NCI-H460 (cell line): ENCODE measurements around the gene LRRC75A. TPM values are rescaled to one million over a fixed set of nuclear protein-coding genes. Genes with fewer than 3 reads are reported as not detected.
"Not testable (repeated sequence)": the region's sequence is repeated elsewhere in the genome, so short reads cannot be mapped to it uniquely, and the experiment has no call there.

Experiments
- DNase-seq: peaks from one replicate; pipeline ENCODE4 v3.0.0-alpha.2; 2016; ENCODE audit warnings: low read depth; ENCODE audit errors: extremely low read depth
- polyA plus RNA-seq: library from polyadenylated mRNA; depleted of rRNA; stranded (reverse); fragments of >200 nt; gene quantifications from 2 replicates; pipeline ENCODE4 v1.2.3, GENCODE V29; 2014; cell fraction: nucleus; rRNA removed
- total RNA-seq: library from RNA; depleted of rRNA; stranded (reverse); fragments of >200 nt; shearing (Covaris generic); gene quantifications from 2 replicates; pipeline ENCODE4 v1.2.3, GENCODE V29; 2014; rRNA removed

LRRC75A gene, protein sequence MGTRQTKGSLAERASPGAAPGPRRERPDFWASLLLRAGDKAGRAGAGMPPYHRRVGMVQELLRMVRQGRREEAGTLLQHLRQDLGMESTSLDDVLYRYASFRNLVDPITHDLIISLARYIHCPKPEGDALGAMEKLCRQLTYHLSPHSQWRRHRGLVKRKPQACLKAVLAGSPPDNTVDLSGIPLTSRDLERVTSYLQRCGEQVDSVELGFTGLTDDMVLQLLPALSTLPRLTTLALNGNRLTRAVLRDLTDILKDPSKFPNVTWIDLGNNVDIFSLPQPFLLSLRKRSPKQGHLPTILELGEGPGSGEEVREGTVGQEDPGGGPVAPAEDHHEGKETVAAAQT
- total RNA-seq = 0.17 and 0.32 TPM in 2 replicates
- polyA plus RNA-seq = 0.08 and 0.18 TPM in 2 replicates

DNA sequence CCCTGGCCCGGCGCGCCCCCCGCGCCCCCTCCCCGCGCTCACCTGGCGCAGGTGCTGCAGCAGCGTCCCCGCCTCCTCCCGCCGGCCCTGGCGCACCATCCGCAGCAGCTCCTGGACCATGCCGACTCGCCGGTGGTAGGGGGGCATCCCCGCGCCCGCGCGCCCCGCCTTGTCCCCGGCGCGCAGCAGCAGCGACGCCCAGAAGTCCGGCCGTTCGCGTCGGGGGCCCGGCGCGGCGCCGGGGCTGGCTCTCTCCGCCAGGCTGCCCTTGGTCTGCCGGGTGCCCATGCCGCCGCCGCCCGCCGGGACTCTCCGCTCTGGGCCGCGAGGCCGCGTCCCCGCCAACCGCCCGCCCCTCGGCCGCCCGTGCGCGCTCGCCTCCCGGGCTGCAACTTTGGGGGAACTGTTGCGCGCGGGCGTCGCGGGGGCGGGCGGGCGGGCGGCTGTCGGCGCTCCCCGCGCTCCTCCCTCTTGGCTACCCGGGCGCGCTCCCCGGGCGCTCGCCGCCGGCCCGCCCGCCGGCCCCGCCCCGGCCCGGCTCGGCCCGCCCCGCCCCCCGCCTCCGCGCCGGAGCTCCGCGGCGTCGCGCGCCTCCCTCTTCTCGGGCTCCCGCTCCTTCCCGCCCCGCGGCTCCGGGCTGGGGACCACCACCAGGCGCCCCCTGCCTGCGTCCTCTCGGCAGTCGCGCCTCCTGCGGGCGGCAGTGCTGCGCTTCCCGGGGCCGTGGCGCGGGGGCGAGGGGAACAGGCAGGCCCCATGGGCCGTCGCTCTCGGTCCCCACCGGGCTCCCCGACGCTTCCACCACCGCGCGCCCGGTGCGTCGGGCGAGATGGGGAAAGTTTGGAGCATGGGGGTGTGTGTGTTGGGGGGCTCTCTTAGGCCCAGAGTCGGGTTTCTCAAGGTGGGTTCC is at the start of gene LRRC75A:
Gene LRRC75A (minus strand): TSS at position 491 of the 910 bp plus-strand sequence. CDS start 203 bp downstream, at position 288.
- peak; percentile 34 for DNase-seq

DNA sequence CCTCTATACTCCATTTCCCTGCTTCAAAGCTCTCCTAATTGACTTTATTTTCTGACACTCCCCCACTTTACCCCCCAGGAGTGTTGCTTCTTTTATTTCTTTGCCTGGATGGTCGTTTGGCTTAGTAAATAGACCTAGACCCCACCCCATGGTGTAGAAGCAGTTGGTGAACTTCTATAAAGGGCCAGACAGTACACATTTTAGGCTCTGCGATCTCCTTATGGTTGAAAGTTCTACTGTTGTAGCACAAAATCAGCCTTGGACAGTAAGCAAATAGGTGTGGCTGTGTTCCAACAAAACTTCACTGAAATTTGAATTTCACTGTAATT is 45.1 kb upstream of the LRRC75A start:
- no peak for DNase-seq

DNA sequence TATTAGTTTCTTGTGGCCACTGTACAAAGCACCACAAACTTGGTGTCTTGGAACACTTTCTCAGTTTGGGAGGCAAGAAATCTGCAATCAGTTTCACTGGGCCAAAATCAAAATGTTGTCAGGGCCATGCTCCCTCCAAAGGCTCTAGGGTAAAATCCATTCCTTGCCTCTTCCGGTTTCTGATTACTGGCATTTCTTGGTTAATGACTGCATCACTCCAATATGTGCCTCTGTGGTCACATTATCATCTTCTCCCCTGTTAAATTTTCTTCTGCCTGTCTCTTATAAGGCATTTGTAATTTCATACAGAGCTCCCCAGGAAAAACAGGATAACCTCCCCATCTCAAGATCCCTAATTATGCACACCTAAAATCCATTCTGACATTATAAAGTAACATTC is 42.2 kb upstream of the LRRC75A start:
- DNase-seq = no peak

DNA sequence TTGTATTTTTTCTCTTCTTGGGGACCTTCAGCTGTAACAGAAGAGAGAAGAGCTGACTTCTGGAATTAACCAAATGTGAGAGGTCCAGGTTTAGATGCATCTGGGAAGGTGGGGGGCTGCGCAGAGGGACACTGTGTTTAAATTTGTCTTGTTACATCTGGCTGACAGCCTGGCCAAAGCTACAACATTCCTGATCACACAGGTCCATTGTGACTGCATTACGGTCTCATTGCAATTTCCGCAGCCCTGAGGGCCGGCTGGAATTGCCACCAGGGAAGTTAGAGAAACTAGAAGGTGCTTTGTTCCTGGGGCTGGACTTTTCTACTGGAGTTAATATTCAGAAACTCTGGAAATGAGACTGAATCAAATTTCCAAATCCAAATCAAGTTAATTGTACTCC is 37.9 kb upstream of the LRRC75A start:
- DNase-seq = no peak

DNA sequence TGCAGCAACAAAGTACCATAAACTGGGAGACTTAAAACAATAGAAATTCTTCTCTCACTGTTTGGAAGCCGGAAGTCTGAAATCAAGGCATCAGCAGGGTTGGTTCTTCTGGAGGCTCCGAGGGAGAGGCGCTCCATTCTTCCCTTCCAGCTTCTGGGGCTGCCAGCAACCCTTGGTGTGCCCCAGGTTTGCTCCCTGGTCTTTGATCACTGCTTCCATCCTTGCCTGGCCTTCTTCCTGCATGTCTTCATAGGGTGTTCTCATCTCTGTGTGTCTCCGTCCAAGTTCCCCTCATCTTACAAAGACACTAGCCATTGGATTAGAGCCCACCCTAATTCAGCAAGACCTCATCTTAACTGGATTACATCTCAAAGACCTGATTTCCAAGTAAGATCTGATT is 35.3 kb upstream of the LRRC75A start:
- no peak for DNase-seq

DNA sequence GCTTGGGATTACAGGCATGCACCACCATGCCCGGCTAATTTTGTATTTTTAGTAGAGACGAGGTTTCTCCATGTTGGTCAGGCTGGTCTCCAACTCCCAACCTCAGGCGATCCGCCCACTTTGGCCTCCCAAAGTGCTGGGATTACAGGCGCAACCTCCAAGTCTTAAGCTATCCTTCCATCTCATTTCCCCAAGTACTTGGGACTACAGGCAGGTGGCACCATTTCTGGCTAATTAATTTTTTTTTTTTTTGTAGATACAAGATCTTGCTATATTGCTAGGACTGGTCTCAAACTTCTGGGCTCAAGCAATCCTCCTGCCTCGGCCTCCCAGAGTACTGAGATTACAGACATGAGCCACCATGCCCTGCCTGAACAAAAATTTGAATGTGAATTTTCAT is 33.6 kb upstream of the LRRC75A start:
- DNase-seq = not testable (repeated sequence)

DNA sequence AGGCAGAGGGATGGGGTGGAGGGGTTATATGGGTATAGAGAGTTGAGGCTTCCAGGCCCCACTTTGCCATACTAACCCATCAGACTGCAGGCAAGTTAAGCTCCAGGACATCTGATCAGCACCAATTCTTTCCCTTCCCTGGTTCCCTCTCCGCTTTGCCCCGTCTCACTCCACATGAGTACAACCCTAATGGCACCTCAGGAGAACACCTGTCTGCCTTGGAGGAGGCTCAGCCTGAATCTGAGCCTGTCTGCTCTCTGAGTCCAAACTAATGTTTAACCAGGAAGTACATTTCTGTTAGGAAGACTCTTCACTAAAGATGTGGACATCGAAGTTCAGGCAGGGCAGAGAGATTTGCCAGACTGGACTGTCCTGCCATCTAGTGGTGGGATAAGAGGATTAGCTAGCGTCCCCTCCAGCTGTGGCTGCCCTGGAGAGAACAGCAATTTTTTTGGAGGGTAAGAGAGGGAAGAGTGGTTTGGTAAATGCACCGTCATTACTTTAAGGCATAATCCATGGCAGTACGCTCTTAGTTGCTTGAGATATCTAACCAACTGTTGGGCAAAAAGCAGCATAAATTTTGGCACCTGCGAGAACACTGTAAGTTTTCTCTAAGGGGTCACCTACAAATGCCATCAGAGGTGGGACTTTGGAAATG is 29.2 kb upstream of the LRRC75A start:
- DNase-seq = peak; percentile 85

DNA sequence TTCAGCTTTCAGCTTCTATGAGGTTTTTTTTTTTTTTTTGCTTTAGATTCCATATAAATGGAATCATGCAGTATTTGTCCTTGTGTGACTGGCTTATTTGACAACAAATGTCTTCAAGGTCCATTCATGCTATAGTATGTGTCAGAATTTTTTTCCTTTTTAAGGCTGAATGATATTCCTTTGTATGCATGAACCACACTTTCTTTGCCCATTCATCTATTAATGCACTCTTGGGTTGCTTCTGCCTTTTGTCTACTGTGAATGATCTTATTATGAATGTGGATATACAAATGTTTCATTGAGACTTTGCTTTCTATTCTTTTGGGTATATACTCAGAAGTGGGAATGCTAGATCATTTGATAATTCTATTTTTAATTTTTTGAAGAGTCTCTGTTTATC is 27.0 kb upstream of the LRRC75A start:
- no peak for DNase-seq

DNA sequence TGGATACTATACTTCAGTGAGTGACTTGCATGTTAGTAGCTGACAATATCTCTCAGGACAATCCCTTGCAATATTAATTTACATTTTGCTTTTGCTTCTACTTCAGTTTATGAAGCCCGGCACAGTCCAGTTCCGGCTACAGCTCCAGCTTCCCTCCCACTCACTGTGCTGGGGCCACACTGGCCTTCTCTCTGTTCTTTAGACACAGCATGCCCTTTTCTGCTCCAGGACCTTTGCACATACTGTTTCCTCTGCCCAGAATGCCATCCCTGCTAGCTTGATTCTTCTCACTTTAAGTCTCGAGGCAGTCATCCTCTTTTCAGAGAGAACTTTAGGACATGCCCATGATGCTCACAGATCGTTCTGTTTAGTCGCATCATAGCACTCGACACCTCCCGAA is 25.5 kb upstream of the LRRC75A start:
- DNase-seq = no peak

DNA sequence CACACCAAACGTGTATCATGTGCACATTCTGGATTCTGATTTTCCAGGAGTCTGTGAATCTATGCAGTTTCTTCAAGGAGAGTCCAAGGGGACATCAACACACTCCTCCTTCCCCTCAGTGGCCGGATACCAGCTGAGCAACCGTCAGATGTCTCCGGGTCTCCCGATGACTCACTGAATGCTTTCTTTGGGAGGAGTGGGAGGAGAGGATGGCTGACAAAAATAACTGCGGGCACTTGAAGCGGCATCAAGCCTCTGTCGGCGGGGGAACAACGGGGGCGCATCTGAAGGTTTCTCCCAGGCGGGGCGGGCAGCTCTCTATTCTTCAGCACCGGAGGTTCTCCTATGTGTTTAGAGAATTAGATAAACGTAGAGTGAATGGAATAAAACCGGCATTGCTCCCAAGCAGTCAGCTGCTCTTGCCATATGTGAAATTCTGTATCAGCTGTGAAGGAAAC is 24.6 kb upstream of the LRRC75A start:
- DNase-seq = no peak

DNA sequence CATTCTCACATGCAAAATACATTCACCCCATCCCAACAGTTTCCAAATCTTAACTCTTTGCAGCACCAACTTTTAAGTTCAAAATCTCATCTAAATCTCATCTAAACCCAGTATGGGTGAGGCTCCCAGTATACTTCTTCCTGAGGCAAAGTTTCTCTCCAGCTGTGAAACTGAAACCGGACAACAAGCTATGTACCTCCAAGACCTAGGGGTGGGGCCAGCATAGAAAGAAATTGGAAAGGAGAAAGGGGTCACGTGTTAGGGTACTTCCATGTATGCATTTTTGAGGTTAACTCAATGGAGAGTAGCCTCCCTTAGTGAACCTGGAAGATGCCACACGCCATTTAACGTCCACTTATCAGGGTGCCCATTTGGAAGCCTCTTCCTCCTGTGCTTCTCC is 23.9 kb upstream of the LRRC75A start:
- DNase-seq = no peak

DNA sequence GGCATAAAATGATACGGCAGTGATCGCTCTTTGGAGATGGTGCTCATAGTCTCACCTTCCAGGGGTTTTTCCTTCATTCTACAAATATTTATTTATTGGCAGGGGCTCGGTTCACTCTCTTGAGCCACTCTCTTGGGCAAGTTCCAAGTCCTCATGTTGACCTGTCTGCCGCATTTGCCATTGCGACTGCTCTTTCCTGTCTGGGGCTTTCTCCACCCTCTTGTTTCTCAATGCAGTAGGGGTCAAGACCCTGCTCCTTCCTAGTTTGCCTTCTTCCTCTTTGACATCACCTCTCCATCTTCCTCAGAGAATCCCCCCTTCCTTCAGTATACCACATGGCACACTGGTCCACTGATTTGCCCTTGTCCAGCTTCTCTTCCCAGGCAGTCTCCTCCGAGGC is 21.9 kb upstream of the LRRC75A start:
- no peak for DNase-seq

DNA sequence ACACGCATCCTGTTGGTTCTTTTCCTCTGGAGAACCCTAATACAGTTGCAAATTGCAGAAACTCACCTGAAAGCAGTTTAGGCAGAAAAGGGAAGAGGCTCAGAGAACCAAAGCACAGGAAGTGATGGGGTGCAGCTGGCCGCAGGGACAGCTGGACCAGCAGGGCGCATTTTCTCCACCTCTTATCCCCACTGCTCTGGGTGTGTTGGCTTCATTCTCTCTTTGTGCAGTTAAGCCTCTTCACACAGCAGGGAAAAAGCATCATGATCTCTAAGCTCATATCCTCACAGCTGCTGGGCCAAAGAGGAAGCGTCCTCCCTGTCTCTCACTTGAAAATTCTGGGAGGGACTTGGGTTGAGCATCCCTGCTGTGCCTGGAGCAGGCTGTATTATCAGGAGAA is 20.0 kb upstream of the LRRC75A start:
- DNase-seq = no peak

DNA sequence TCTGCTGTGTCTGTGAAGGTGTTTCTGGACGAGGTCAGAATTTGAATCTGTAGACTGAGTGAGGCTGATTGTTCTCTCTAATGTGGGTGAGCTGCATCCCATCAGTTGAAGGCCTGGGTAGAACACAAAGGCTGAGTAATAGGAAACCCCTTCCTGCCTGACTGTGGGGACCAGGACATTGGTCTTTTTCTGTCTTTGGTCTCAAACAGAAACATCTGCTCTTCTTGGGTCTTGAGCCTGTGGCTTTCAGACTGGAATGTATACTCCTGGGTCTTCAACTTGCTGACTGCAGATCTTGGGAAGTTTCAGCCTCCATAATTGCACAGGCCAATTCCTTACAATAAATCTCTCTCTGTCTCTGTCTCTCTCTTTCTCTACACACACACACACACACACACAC is 19.6 kb upstream of the LRRC75A start:
- no peak for DNase-seq

DNA sequence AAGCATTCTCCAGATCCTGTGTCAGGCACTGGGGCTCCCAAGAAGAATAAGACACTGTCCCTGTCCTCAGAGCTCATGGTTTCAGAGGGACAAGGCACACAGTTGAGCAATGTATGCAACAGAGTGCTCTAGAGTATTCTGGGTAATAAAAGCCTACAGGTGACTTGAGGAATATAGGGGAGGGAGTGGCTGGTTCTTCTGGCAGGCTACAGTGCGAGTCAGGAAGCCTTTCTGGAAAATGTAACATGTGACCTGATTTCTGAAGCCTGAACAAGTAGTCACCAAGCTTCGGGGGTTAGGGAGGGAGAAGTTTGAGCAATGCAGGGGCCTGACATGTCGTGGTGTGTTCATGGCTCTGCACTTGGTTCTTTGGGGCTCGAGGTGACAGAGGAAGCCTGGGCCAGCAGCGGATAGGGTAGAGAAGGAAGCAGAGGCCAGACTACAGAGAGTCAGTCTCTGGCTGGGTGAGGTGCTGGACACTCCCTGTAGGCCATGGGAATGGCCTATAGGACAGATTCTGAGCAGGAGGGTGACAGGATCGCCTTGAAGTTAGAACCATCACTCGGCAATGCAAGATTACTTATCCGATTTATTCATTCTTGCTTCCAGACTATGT is 16.0 kb upstream of the LRRC75A start:
- DNase-seq = no peak

DNA sequence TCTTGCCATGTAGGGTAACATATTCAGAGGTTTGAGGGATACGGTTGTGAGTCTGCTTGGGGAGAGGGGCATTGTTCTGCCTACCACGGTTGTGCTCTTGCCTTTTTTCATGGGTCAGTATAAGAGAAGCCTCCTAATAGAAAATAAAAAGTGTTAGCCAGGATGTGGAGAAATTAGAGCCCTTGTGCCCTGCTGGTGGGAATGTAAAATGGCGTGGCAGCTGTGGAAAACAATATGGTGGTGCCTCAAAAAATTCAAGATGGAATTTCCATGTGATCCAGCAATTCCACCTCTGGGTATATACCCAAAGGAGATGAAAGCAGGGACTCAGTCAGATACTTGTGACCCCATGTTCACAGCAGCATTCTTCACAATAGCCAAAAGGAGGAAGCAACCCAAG is 14.2 kb upstream of the LRRC75A start:
- DNase-seq = no peak

DNA sequence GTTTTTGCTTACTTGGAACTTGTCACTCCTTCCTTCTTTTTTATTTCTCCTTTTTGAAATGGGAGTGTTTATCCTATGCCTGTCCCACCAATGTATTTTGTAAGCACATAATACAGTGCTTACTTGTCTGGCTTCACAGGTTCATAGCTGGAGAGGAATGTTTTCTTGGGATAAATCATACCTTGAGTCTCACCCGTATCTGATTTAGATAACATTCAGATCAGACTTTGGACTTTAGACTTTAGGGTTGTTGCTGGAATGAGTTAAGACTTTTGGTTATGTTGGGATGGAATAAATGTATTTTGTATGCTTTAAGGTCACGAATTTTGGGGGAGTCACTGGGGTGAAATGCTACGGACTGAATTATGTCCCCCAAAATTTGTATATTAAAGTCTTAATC is 13.0 kb upstream of the LRRC75A start:
- DNase-seq = no peak

DNA sequence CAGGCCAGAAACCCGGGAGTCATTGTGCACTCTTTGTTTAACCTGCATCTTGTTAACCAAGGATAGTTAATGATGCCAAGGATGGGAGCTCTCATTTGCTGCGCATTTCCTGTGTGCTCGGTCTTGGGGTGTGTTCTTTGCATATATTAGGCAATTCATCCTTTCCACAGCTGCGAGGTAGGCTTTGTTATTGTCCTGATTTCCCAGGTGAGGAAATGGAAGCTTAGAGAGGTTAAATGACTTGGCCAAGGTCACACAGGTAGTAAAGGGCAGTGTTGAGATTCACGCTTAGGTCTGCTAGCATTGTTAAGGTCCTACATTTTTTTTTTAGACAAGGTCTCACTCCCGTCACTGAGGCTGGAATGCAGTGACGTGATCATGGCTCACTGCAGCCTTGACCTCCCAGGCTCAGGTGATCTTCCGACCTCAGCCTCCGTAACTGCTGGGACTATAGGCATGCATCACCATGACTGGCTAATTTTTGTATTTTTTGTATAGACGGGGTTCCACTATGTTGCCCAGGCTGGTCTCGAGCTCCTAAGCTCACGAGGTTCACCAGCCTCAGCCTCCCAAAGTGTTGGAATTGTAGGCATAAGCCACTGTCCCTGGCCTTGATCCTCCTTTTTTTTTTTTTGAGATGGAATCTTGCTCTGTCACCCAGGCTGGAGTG is 5.0 kb upstream of the LRRC75A start:
- DNase-seq = no peak

DNA sequence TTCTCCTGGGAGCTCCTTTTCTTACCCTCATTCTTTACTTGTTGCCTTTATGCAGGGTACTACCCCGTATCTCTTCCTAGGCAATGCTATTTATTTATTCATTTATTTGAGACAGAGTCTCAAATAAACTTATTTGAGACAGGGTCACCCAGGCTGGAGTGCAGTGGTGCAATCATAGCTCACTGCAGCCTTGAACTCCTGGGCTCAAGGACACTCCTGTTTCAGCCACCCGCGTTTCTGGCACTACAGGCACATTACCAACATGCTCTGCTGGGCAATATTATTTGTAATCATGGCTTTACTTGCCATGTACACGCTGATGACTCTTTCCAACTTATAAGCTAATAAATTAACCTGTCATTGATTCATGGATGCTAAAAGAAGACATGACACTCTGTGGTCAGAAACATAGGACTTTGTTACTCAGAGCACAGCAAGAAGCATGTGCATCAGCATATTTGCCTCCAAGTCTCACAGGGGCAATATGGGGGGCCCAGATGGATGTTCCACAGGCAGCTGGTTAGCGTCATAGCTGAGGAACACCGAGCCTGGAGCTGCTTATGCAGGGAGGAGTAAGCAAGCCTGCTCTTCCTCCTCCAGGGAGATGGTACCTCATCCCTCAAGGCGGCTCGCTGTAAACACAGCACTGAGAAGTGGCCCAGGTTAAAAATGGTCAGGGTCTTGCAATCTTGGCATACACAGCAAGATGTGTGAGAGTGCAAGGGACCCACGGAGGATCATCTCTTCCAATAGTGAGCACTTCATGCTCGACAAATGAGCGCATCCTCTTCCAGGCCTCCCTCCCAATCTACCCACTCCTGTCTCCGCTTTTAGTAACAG is 4.2 kb upstream of the LRRC75A start:
- no peak for DNase-seq
